NB4 (cell line): Measurements from ENCODE around the gene OMG.

ENCODE experiments used
- DNase-seq: peaks from one replicate; pipeline ENCODE4 v3.0.0; 2010; ENCODE audit warnings: low read depth
- H3K4me3 ChIP-seq: one replicate; pipeline ENCODE4 v1.5.1; 2011; ENCODE audit warnings: mild to moderate bottlenecking, low read depth, low read length, moderate library complexity
- CTCF ChIP-seq: IDR thresholded peaks from one replicate; pipeline ENCODE4 v1.5.1; 2012; ENCODE audit warnings: low read depth, low read length
- MAX ChIP-seq: IDR thresholded peaks from 2 replicates; pipeline ENCODE4 v1.6.1; 2011; ENCODE audit warnings: low read depth, low read length
- MYC ChIP-seq: IDR thresholded peaks from 2 replicates; pipeline ENCODE4 v1.6.1; 2011; ENCODE audit warnings: low read depth, low read length
- POLR2A ChIP-seq: IDR thresholded peaks from 2 replicates; pipeline ENCODE4 v1.6.1; 2011; ENCODE audit warnings: mild to moderate bottlenecking; ENCODE audit not compliant: insufficient read length; ENCODE audit errors: extremely low read depth

The OMG gene

GRCh38 chr17:31310260-31310659, 13.2 kb upstream of the OMG start:
- TF ChIP-seq MAX (no peak), POLR2A (no peak), CTCF (no peak), MYC (no peak)
- DNase-seq = peak; percentile 72
- peak overlapping the region; percentile 88 for H3K4me3 ChIP-seq

GRCh38 chr17:31309556-31309955, 12.5 kb upstream of the OMG start:
- TF ChIP-seq MYC = peak; percentile 17; the same call in 1 of the 2 replicates
- TF ChIP-seq MAX = no peak
- peak overlapping the region; percentile 88 for H3K4me3 ChIP-seq
- DNase-seq = peak; percentile 91

- H3K4me3 ChIP-seq = peak overlapping the region; percentile 88
- TF ChIP-seq POLR2A (no peak), CTCF (no peak), MYC (no peak), MAX (no peak)
- peak; percentile 77 for DNase-seq
These were observed 11.6 kb upstream of the OMG start for GRCh38 chr17:31308372-31309334.

- peak overlapping the region; percentile 7 for H3K4me3 ChIP-seq
- no peak for TF ChIP-seq CTCF
- no peak for TF ChIP-seq MYC
- TF ChIP-seq MAX = no peak
- TF ChIP-seq POLR2A = no peak
- DNase-seq = no peak
These were observed 10.6 kb upstream of the OMG start for GRCh38 chr17:31307640-31308039.

- TF ChIP-seq CTCF (no peak), MAX (no peak), MYC (no peak), POLR2A (no peak)
- H3K4me3 ChIP-seq = no peak overlapping the region
- DNase-seq = no peak
These were observed 2.6 kb upstream of the OMG start for GRCh38 chr17:31299624-31300023.

- H3K4me3 ChIP-seq = no peak overlapping the region
These were observed 897 bp downstream of the OMG start for GRCh38 chr17:31296142-31296541.

More at GRCh38 chr17:31296142-31296541, 897 bp downstream of the OMG start:
- DNase-seq = no peak
- TF ChIP-seq MYC (no peak), CTCF (no peak), POLR2A (no peak), MAX (no peak)
